Endothelial cell of umbilical vein (primary cell): ENCODE data around the gene GTF3C4. TPM values are rescaled to one million over a fixed set of nuclear protein-coding genes. Genes with fewer than 3 reads are reported as not detected.

Experiments used
- BruUV-seq: library from RNA; stranded (reverse); fragments of 400-500 nt; replicated peaks from 2 replicates; lab custom pipeline; 2021; lab: Mats Ljungman, UMichigan
- CTCF ChIA-PET: fragments of 300-600, 350-600 bp; sonication (Branson Sonifier 250); formaldehyde crosslinking; loops from one replicate; lab custom pipeline; 2021; ENCODE audit warnings: antibody characterized with exemption, inconsistent platforms; lab: Charles Lee
- POLR2A ChIA-PET: fragments of 300-600, 350-600 bp; sonication (Branson Sonifier 250); formaldehyde crosslinking; loops from one replicate; lab custom pipeline; 2021; ENCODE audit warnings: antibody characterized with exemption, inconsistent platforms; lab: Charles Lee
- DNase-seq: peaks from one replicate; pipeline ENCODE4 v3.0.0-alpha.2; 2011; ENCODE audit warnings: low read depth, low spot score
- FAIRE-seq: peaks from 2 replicates; lab custom pipeline; 2011; peaks lifted over from hg19 to GRCh38; lab: Jason Lieb, UNC
- H2AFZ ChIP-seq: 2 replicates; pipeline ENCODE4 v1.6.0; 2012; ENCODE audit warnings: low read depth, low read length, control low read depth, inconsistent platforms
- H3K27ac ChIP-seq: 2 replicates; pipeline ENCODE4 v1.5.1; 2011; ENCODE audit warnings: low read depth, mild to moderate bottlenecking, control low read depth, low read length, moderate library complexity; ENCODE audit not compliant: insufficient read depth
- H3K27me3 ChIP-seq, 2 experiments: 2 replicates each; pipeline versions ENCODE4 v1.6.0 to v1.6.1; 2011; ENCODE audit warnings: low read length in 2 of 2, mixed read lengths in 1 of 2; ENCODE audit not compliant: control insufficient read depth in 2 of 2, insufficient read depth in 2 of 2
- H3K36me3 ChIP-seq, 2 experiments: 2 replicates in 1 of 2; 3 replicates in 1 of 2; pipeline ENCODE4 v1.5.1; 2011; ENCODE audit warnings: low read length in 2 of 2, mild to moderate bottlenecking in 1 of 2, moderate library complexity in 1 of 2; ENCODE audit not compliant: control insufficient read depth in 2 of 2, insufficient read depth in 2 of 2; ENCODE audit errors: extremely low read depth in 1 of 2
- H3K4me1 ChIP-seq: 3 replicates; pipeline ENCODE4 v1.5.1; 2011; ENCODE audit warnings: mild to moderate bottlenecking, low read length; ENCODE audit not compliant: control insufficient read depth, insufficient read depth; ENCODE audit errors: extremely low read depth
- H3K4me2 ChIP-seq: 2 replicates; pipeline ENCODE4 v1.6.1; 2011; ENCODE audit warnings: low read length, control low read depth, mixed read lengths; ENCODE audit not compliant: insufficient read depth
- H3K4me3 ChIP-seq, 3 experiments: fragments of 200-600 bp in 1 of 3; sonication (generic), shearing (Covaris generic) in 1 of 3; replicated peaks in 1 of 3; 2 replicates each; pipeline ENCODE4 v1.5.1; 2011 to 2016; ENCODE audit warnings: control low read depth in 3 of 3, low read length in 3 of 3, mild to moderate bottlenecking in 2 of 3, inconsistent platforms in 1 of 3, low read depth in 1 of 3, moderate library complexity in 1 of 3; ENCODE audit not compliant: insufficient read depth in 1 of 3
- H3K79me2 ChIP-seq: 2 replicates; pipeline ENCODE4 v1.6.0; 2012; ENCODE audit warnings: low read length, inconsistent platforms; ENCODE audit not compliant: control insufficient read depth, insufficient read depth
- H3K9ac ChIP-seq: replicated peaks from 2 replicates; pipeline ENCODE3; 2011; ENCODE audit warnings: low read length, control low read depth; ENCODE audit not compliant: insufficient read depth; ENCODE audit errors: extremely low read depth
- H3K9me1 ChIP-seq: replicated peaks from 3 replicates; pipeline ENCODE4 v1.6.0; 2011; ENCODE audit warnings: mild to moderate bottlenecking, low read length; ENCODE audit not compliant: control insufficient read depth, insufficient read depth; ENCODE audit errors: extremely low read depth
- H3K9me3 ChIP-seq: replicated peaks from 2 replicates; pipeline ENCODE4 v1.5.1; 2012; ENCODE audit warnings: low read length, inconsistent platforms; ENCODE audit not compliant: control insufficient read depth, insufficient read depth
- H4K20me1 ChIP-seq: replicated peaks from 2 replicates; pipeline ENCODE3; 2011; ENCODE audit warnings: mild to moderate bottlenecking, low read length; ENCODE audit not compliant: control insufficient read depth, insufficient read depth; ENCODE audit errors: extremely low read depth
- CTCF ChIP-seq, 2 donors: IDR thresholded peaks; 1 replicate in 1 of 2; 2 replicates in 1 of 2; pipeline ENCODE4 v1.5.1; 2011; ENCODE audit warnings: low read length in 2 of 2, mild to moderate bottlenecking in 2 of 2, moderate library complexity in 2 of 2, control low read depth in 1 of 2, inconsistent platforms in 1 of 2, low read depth in 1 of 2; ENCODE audit not compliant: insufficient read depth in 1 of 2; ENCODE audit errors: extremely low read depth in 1 of 2
- EZH2 ChIP-seq: IDR thresholded peaks from 2 replicates; pipeline ENCODE4 v1.6.1; 2012; ENCODE audit warnings: borderline replicate concordance, low read depth, mild to moderate bottlenecking, moderate library complexity, low read length, inconsistent platforms; ENCODE audit not compliant: severe bottlenecking
- FOS ChIP-seq: IDR thresholded peaks from 2 replicates; pipeline ENCODE4 v1.6.1; 2011; ENCODE audit warnings: mild to moderate bottlenecking, low read length, moderate library complexity, borderline replicate concordance; ENCODE audit not compliant: insufficient read depth
- GATA2 ChIP-seq: IDR thresholded peaks from 2 replicates; pipeline ENCODE4 v1.7.0; 2011; ENCODE audit warnings: low read depth, mild to moderate bottlenecking, moderate library complexity, mixed read lengths, low read length; ENCODE audit not compliant: insufficient read length, insufficient read depth
- JUN ChIP-seq: IDR thresholded peaks from 2 replicates; pipeline ENCODE4 v1.6.1; 2011; ENCODE audit warnings: borderline replicate concordance, low read depth; ENCODE audit not compliant: insufficient read length, insufficient read depth
- MAX ChIP-seq: IDR thresholded peaks from 2 replicates; pipeline ENCODE4 v1.6.1; 2011; ENCODE audit not compliant: insufficient read depth, insufficient read length
- MYC ChIP-seq: IDR thresholded peaks from one replicate; pipeline ENCODE4 v1.6.1; 2011; ENCODE audit warnings: mild to moderate bottlenecking, low read depth, low read length
- POLR2A ChIP-seq: IDR thresholded peaks from 2 replicates; pipeline ENCODE4 v1.6.1; 2012; ENCODE audit warnings: low read depth, mild to moderate bottlenecking, control low read depth, low read length
- POLR2AphosphoS5 ChIP-seq: IDR thresholded peaks from 2 replicates; pipeline ENCODE4 v1.6.1; 2012; ENCODE audit warnings: low read depth, mild to moderate bottlenecking, control low read depth, low read length, moderate library complexity; ENCODE audit not compliant: insufficient read depth
- dilution Hi-C: fragments of 300-500 bp; cut with MboI; formaldehyde crosslinking; loops from one replicate; pipeline ENCODE4 v1.15.0; 2019; ENCODE audit warnings: low sequenced_read_pairs; ENCODE audit not compliant: extremely low pct_ligation_motif_present
- intact Hi-C: fragments of 100-400 bp; cut with micrococcal nuclease; formaldehyde crosslinking; loops from one replicate; pipeline ENCODE4 v1.10.0; 2022
- polyA plus RNA-seq, 4 experiments: library from polyadenylated mRNA; depleted of rRNA in 3 of 4; stranded (reverse) in 3 of 4; unstranded in 1 of 4; fragments of >200 nt; gene quantifications; 2 replicates each; pipeline versions ENCODE4 v1.2.1 to v1.2.3, GENCODE V29; 2011 to 2012; ENCODE audit warnings: missing spikeins in 1 of 4
- total RNA-seq: library from RNA; stranded (reverse); gene quantifications from 2 replicates; pipeline ENCODE4 v1.2.3, GENCODE V29; 2021

GTF3C4 gene
- total and polyA plus RNA-seq, 2 donors (not counting 3 experiments of a cell fraction or from before 2014, with no cell fraction given): 3.3 to 19.2 TPM

GRCh38 chr9:132674485-132674884 is 4.2 kb downstream of the GTF3C4 start:
- intact Hi-C loops: loop anchor here (5.0 to 10.0 kb wide), 3 partner anchors 100 to 270 kb away; partner anchors contain the start of genes CFAP77 and TSC1
- BruUV-seq: no TSS peak
- Histone ChIP-seq H3K4me1 (peaks cover 21% of the 10 kb centered on the region), H3K9me3 (no peaks in the 10 kb centered on the region), H3K79me2 (peaks cover 87% of the 10 kb centered on the region), H3K4me3 (no peak overlapping the region), H2AFZ (no peak overlapping the region), H3K9ac (no peak overlapping the region), H4K20me1 (no peaks in the 10 kb centered on the region), H3K27me3 (no peaks in the 10 kb centered on the region), H3K27ac (no peak overlapping the region), H3K9me1 (no peaks in the 10 kb centered on the region), H3K36me3 (peaks cover 0 to 14% of the 10 kb centered on the region in 2 experiments), H3K4me2 (no peak overlapping the region)
- FAIRE-seq (no peak), DNase-seq (no peak)
- ChIA-PET CTCF (interaction anchor here (1.4 kb wide), 2 partner anchors 9 to 93 kb away, joined by 3 read pairs; no protein-coding TSS in a partner anchor), POLR2A (no interaction called here)
- dilution Hi-C loops: no loop called here
- TF ChIP-seq FOS (no peak), MYC (no peak), POLR2A (no peak), JUN (no peak), EZH2 (no peak), CTCF (IDR thresholded peaks at IDR 0.05; ENCODE audit: extremely low read depth in 1 of 2, insufficient read depth in 1 of 2, low read depth in 1 of 2, low read length in 2 of 2) (no peak), MAX (no peak), POLR2AphosphoS5 (no peak), GATA2 (no peak)
